HEK293 (cell line): Measurements from ENCODE around the gene SLC16A11.

Source experiments
- CTCF ChIA-PET: fragments of 350-600 bp; formaldehyde crosslinking; extraction: SDS; loops from one replicate; lab custom pipeline; 2021; ENCODE audit warnings: antibody characterized with exemption; lab: Yijun Ruan, JAX
- POLR2A ChIA-PET: fragments of 300-600 bp; formaldehyde crosslinking; extraction: SDS; loops from one replicate; lab custom pipeline; 2020; ENCODE audit warnings: antibody characterized with exemption, inconsistent platforms; lab: Yijun Ruan, JAX
- H3K27ac ChIP-seq: fragments of 200-500 bp; sonication (Bioruptor generic); 2 replicates; pipeline ENCODE4 v1.5.1; 2014; ENCODE audit warnings: low read depth, low read length, control low read depth, inconsistent platforms; ENCODE audit errors: extremely low read depth
- H3K36me3 ChIP-seq, 2 experiments: fragments of 200-500 bp in 1 of 2; sonication (Bioruptor generic) in 1 of 2; 1 replicate in 1 of 2; 2 replicates in 1 of 2; pipeline ENCODE4 v1.5.1; 2014 to 2017; ENCODE audit warnings: inconsistent platforms in 2 of 2, low read length in 2 of 2; ENCODE audit not compliant: control insufficient read depth in 2 of 2, insufficient read depth in 1 of 2
- H3K4me1 ChIP-seq: fragments of 200-500 bp; sonication (Bioruptor generic); 2 replicates; pipeline ENCODE4 v1.5.1; 2014; ENCODE audit warnings: mild to moderate bottlenecking, low read length, inconsistent platforms; ENCODE audit not compliant: control insufficient read depth, insufficient read depth
- H3K4me3 ChIP-seq: 2 replicates; pipeline ENCODE4 v1.5.1; 2011; ENCODE audit warnings: low read depth, mild to moderate bottlenecking, control low read depth, low read length, moderate library complexity
- H3K9me3 ChIP-seq: fragments of 200-500 bp; sonication (Bioruptor generic); 2 replicates; pipeline ENCODE4 v1.5.1; 2014; ENCODE audit warnings: low read depth, low read length, inconsistent platforms; ENCODE audit not compliant: control insufficient read depth, insufficient read depth
- HIC1 ChIP-seq: fragments of 450-650 bp; formaldehyde crosslinking; IDR thresholded peaks from 2 replicates; pipeline ENCODE4 v1.5.1; 2016; ENCODE audit warnings: missing biosample characterization, missing genetic modification characterization
- REPIN1 ChIP-seq: fragments of 450-650 bp; formaldehyde crosslinking; IDR thresholded peaks from 2 replicates; pipeline ENCODE4 v1.5.1; 2017; ENCODE audit warnings: missing biosample characterization, missing genetic modification characterization, low read depth
- SCRT2 ChIP-seq: fragments of 450-650 bp; formaldehyde crosslinking; IDR thresholded peaks from 2 replicates; pipeline ENCODE4 v1.5.1; 2016; ENCODE audit warnings: missing biosample characterization, missing genetic modification characterization
- ZBTB1 ChIP-seq: fragments of 450-650 bp; formaldehyde crosslinking; IDR thresholded peaks from 2 replicates; pipeline ENCODE4 v1.5.1; 2016; ENCODE audit warnings: missing biosample characterization, missing genetic modification characterization
- ZBTB20 ChIP-seq: fragments of 450-650 bp; formaldehyde crosslinking; IDR thresholded peaks from 2 replicates; pipeline ENCODE4 v1.5.1; 2016; ENCODE audit warnings: missing biosample characterization, missing genetic modification characterization
- ZFP41 ChIP-seq: fragments of 450-650 bp; formaldehyde crosslinking; IDR thresholded peaks from 2 replicates; pipeline ENCODE4 v1.5.1; 2016; ENCODE audit warnings: missing biosample characterization, missing genetic modification characterization, borderline replicate concordance
- ZNF112 ChIP-seq: fragments of 450-650 bp; formaldehyde crosslinking; IDR thresholded peaks from 2 replicates; pipeline ENCODE4 v1.5.0; 2017; ENCODE audit warnings: missing biosample characterization, missing genetic modification characterization
- ZNF133 ChIP-seq: fragments of 450-650 bp; formaldehyde crosslinking; IDR thresholded peaks from 2 replicates; pipeline ENCODE4 v1.5.1; 2016; ENCODE audit warnings: missing biosample characterization, missing genetic modification characterization
- ZNF366 ChIP-seq: fragments of 450-650 bp; formaldehyde crosslinking; conservative IDR thresholded peaks from 2 replicates; pipeline ENCODE4 v1.5.1; 2016; ENCODE audit warnings: missing biosample characterization, missing genetic modification characterization
- ZNF391 ChIP-seq: fragments of 450-650 bp; formaldehyde crosslinking; IDR thresholded peaks from 2 replicates; pipeline ENCODE4 v1.5.1; 2016; ENCODE audit warnings: low read depth, missing biosample characterization, missing genetic modification characterization, borderline replicate concordance
- ZNF416 ChIP-seq: fragments of 450-650 bp; formaldehyde crosslinking; IDR thresholded peaks from 2 replicates; pipeline ENCODE4 v1.5.1; 2016; ENCODE audit warnings: missing biosample characterization, missing genetic modification characterization
- ZNF529 ChIP-seq: fragments of 450-650 bp; formaldehyde crosslinking; IDR thresholded peaks from 2 replicates; pipeline ENCODE4 v1.5.1; 2017; ENCODE audit warnings: missing genetic modification characterization, missing biosample characterization; ENCODE audit not compliant: insufficient replicate concordance
- ZNF585B ChIP-seq: fragments of 450-650 bp; formaldehyde crosslinking; IDR thresholded peaks from 2 replicates; pipeline ENCODE4 v1.5.1; 2016; ENCODE audit warnings: missing biosample characterization, missing genetic modification characterization
- ZNF629 ChIP-seq: fragments of 450-650 bp; formaldehyde crosslinking; IDR thresholded peaks from 2 replicates; pipeline ENCODE4 v1.5.1; 2017; ENCODE audit warnings: missing biosample characterization, missing genetic modification characterization
- ZNF677 ChIP-seq: fragments of 450-650 bp; IDR thresholded peaks from 2 replicates; pipeline ENCODE4 v1.5.0; 2018; ENCODE audit warnings: missing biosample characterization, mild to moderate bottlenecking, missing genetic modification characterization, moderate library complexity
- ZNF791 ChIP-seq: fragments of 450-650 bp; formaldehyde crosslinking; IDR thresholded peaks from 2 replicates; pipeline ENCODE4 v1.5.1; 2016; ENCODE audit warnings: missing biosample characterization, missing genetic modification characterization
- TF ChIP-seq, protein P1 (sequence below): fragments of 450-650 bp; formaldehyde crosslinking; IDR thresholded peaks from 2 replicates; pipeline ENCODE4 v1.5.1; 2016; ENCODE audit warnings: missing biosample characterization, missing genetic modification characterization
- TF ChIP-seq, protein P2 (sequence below): fragments of 450-650 bp; formaldehyde crosslinking; IDR thresholded peaks from 2 replicates; pipeline ENCODE4 v1.5.1; 2016; ENCODE audit warnings: missing biosample characterization, missing genetic modification characterization, borderline replicate concordance

Gene SLC16A11

DNA sequence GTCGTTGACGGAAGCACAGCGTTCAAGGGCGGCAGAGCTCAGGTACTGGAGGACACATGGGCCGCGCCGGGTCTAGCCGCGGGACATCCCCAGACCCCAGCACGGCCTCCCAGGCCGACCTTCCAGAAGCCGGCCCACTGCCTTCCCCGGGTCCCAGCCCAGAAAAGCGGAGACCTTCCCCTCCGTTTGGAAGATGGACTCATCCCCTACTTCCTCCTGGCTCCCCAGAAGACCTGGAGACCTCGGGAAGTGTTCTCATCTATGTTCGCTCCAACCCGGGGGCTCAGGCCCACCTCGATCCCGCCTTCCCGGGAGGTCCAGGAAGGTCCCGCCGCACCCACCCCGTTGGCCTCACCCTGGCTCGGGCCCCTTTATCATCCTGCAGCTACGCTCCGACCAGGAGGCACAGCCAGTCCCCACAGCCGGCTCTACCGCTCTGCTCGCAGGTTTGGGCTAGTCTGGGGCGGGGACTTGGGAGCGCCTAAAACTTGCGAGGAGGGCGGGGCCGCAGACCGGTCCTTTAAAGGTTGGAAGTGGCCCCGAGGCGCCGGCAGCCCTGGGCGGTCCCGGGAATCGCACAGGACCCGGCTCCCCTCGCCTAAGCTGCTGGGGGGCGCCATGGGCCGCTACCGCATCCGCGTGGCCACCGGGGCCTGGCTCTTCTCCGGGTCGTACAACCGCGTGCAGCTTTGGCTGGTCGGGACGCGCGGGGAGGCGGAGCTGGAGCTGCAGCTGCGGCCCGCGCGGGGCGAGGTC, 48.2 kb downstream of the SLC16A11 start, which contains the start of gene ALOX12:
ALOX12 (plus strand) TSS at position 550 of the 756 bp plus-strand sequence; CDS start at position 619, 69 bp downstream.
- no peak within 1 kb of the TSS for H3K4me3 ChIP-seq
- TF ChIP-seq ZNF391 (tag by site-specific recombination) (no peak), ZBTB20 (tag by site-specific recombination) (no peak), ZNF791 (tag by site-specific recombination) (no peak), ZFP41 (tag by site-specific recombination) (no peak), REPIN1 (tag by site-specific recombination) (no peak), ZNF529 (tag by site-specific recombination) (no peak)

GRCh38 chr17:6994666-6995256, 49.1 kb downstream of the SLC16A11 start:
- Histone ChIP-seq H3K4me1 (no peaks in the 10 kb centered on the region), H3K27ac (no peak overlapping the region), H3K9me3 (no peaks in the 10 kb centered on the region), H3K36me3 (peaks cover 3 to 30% of the 10 kb centered on the region in 2 experiments; a peak in 2 of 3 replicates), H3K4me3 (no peak overlapping the region)
- ChIA-PET CTCF (interaction anchor here (1.9 to 3.0 kb wide), 2 partner anchors 9 to 11 kb away, joined by 5 to 22 read pairs; no protein-coding TSS in a partner anchor), POLR2A (no interaction called here)
- TF ChIP-seq SCRT2 (tag by site-specific recombination) (no peak), ZNF629 (tag by site-specific recombination) (no peak), ZBTB1 (no peak), HIC1 (tag by site-specific recombination) (no peak), ZNF366 (tag by site-specific recombination) (no peak), ZNF677 (tag by site-specific recombination) (no peak), ZNF112 (no peak), ZNF585B (no peak)
- TF ChIP-seq, protein P1, sequence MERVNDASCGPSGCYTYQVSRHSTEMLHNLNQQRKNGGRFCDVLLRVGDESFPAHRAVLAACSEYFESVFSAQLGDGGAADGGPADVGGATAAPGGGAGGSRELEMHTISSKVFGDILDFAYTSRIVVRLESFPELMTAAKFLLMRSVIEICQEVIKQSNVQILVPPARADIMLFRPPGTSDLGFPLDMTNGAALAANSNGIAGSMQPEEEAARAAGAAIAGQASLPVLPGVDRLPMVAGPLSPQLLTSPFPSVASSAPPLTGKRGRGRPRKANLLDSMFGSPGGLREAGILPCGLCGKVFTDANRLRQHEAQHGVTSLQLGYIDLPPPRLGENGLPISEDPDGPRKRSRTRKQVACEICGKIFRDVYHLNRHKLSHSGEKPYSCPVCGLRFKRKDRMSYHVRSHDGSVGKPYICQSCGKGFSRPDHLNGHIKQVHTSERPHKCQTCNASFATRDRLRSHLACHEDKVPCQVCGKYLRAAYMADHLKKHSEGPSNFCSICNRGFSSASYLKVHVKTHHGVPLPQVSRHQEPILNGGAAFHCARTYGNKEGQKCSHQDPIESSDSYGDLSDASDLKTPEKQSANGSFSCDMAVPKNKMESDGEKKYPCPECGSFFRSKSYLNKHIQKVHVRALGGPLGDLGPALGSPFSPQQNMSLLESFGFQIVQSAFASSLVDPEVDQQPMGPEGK (tag by site-specific recombination) = no peak

More for the DNA sequence above, 48.2 kb downstream of the SLC16A11 start, which contains the start of gene ALOX12:
- ChIA-PET POLR2A (no interaction called here), CTCF (interaction anchor here (3.0 kb wide), 1 partner anchor 9 kb away, joined by 22 read pairs; no protein-coding TSS in a partner anchor)
- Histone ChIP-seq H3K36me3 (peaks cover 3 to 39% of the 10 kb centered on the region in 2 experiments; a peak in 2 of 3 replicates), H3K9me3 (no peaks in the 10 kb centered on the region), H3K27ac (no peak within 1 kb of the TSS), H3K4me1 (no peaks in the 10 kb centered on the region)

- H3K9me3 ChIP-seq = no peaks in the 10 kb centered on the region
- CTCF ChIA-PET = interaction anchor here (1.0 to 3.0 kb wide), 4 partner anchors 10 to 141 kb away, joined by 3 to 22 read pairs (median 4); no protein-coding TSS in a partner anchor
- H3K27ac ChIP-seq = no peak overlapping the region
- no peaks in the 10 kb centered on the region for H3K4me1 ChIP-seq
- POLR2A ChIA-PET = interaction anchor here (0.7 to 0.8 kb wide), 2 partner anchors 9 to 10 kb away, joined by 3 read pairs; no protein-coding TSS in a partner anchor
- H3K36me3 ChIP-seq = peaks cover 3 to 24% of the 10 kb centered on the region in 2 experiments; a peak in 2 of 3 replicates
- H3K4me3 ChIP-seq = no peak overlapping the region
- TF ChIP-seq ZNF133 (tag by site-specific recombination) (no peak), ZNF416 (tag by site-specific recombination) (no peak)
- TF ChIP-seq, protein P2, sequence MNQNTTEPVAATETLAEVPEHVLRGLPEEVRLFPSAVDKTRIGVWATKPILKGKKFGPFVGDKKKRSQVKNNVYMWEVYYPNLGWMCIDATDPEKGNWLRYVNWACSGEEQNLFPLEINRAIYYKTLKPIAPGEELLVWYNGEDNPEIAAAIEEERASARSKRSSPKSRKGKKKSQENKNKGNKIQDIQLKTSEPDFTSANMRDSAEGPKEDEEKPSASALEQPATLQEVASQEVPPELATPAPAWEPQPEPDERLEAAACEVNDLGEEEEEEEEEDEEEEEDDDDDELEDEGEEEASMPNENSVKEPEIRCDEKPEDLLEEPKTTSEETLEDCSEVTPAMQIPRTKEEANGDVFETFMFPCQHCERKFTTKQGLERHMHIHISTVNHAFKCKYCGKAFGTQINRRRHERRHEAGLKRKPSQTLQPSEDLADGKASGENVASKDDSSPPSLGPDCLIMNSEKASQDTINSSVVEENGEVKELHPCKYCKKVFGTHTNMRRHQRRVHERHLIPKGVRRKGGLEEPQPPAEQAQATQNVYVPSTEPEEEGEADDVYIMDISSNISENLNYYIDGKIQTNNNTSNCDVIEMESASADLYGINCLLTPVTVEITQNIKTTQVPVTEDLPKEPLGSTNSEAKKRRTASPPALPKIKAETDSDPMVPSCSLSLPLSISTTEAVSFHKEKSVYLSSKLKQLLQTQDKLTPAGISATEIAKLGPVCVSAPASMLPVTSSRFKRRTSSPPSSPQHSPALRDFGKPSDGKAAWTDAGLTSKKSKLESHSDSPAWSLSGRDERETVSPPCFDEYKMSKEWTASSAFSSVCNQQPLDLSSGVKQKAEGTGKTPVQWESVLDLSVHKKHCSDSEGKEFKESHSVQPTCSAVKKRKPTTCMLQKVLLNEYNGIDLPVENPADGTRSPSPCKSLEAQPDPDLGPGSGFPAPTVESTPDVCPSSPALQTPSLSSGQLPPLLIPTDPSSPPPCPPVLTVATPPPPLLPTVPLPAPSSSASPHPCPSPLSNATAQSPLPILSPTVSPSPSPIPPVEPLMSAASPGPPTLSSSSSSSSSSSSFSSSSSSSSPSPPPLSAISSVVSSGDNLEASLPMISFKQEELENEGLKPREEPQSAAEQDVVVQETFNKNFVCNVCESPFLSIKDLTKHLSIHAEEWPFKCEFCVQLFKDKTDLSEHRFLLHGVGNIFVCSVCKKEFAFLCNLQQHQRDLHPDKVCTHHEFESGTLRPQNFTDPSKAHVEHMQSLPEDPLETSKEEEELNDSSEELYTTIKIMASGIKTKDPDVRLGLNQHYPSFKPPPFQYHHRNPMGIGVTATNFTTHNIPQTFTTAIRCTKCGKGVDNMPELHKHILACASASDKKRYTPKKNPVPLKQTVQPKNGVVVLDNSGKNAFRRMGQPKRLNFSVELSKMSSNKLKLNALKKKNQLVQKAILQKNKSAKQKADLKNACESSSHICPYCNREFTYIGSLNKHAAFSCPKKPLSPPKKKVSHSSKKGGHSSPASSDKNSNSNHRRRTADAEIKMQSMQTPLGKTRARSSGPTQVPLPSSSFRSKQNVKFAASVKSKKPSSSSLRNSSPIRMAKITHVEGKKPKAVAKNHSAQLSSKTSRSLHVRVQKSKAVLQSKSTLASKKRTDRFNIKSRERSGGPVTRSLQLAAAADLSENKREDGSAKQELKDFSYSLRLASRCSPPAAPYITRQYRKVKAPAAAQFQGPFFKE = no peak
These were observed 49.7 kb downstream of the SLC16A11 start for GRCh38 chr17:6994118-6994598.
